ENCODE measurements around the gene DEK. TPM values are rescaled to one million over a fixed set of nuclear protein-coding genes. Genes with fewer than 3 reads are reported as not detected.

Gene DEK
- total RNA-seq, 1 donor from 2014 or later: 39.9 TPM

DNA sequence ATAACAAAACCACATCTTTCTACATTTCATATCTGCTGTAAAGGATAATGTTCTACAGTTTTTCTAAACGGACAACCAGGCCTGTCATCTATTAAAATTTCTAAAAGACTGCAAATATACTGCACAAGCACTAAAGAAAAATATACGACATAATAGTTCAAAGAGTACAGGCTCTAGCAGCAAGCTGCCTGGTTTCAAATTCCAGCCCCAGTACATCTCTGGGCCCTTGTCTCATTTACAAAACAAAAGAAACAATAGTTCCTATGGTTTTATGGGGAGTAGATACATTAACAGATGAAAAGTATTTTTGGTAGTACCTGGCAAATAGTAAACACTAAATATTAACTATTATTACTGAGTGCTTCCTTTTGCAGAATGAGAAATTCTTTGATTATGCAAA lies 24.1 kb downstream of the DEK start:
- H4K20me1 ChIP-seq (ENCODE audit: insufficient read depth, low read length): no peaks in the 10 kb centered on the region
- Mint-ChIP-seq H3K4me3 (ENCODE audit: unreplicated experiment) (no peak overlapping the region), H3K4me1 (ENCODE audit: low read depth, unreplicated experiment) (peaks cover 14% of the 10 kb centered on the region), H3K36me3 (ENCODE audit: low read depth, unreplicated experiment) (peaks cover 19% of the 10 kb centered on the region), H3K27me3 (ENCODE audit: low read depth, unreplicated experiment) (no peaks in the 10 kb centered on the region), H3K9me3 (ENCODE audit: unreplicated experiment) (no peaks in the 10 kb centered on the region), H3K27ac (ENCODE audit: unreplicated experiment) (no peak overlapping the region)
- H3K27ac ChIP-seq (ENCODE audit: low read depth, low read length): no peak overlapping the region
- no peaks in the 10 kb centered on the region for H3K27me3 ChIP-seq (ENCODE audit: insufficient read depth, low read length)
- H3K36me3 ChIP-seq (ENCODE audit: insufficient read depth, low read length): peaks cover 14% of the 10 kb centered on the region
- H3K79me2 ChIP-seq (ENCODE audit: insufficient read depth, low read length): peaks cover 47% of the 10 kb centered on the region
- DNase-seq (ENCODE audit: low read depth): no peak
- no peak overlapping the region for H3K9ac ChIP-seq (ENCODE audit: low read length)
- H3K4me2 ChIP-seq (ENCODE audit: low read length): no peak overlapping the region
- H3K4me1 ChIP-seq (ENCODE audit: insufficient read depth, low read length): peaks cover 10% of the 10 kb centered on the region
- H3K4me3 ChIP-seq (ENCODE audit: insufficient read depth, low read depth, low read length): no peak overlapping the region
- H2AFZ ChIP-seq (ENCODE audit: low read depth, low read length): no peak overlapping the region
- no peak for FAIRE-seq
- TF ChIP-seq EZH2 (IDR thresholded peaks at IDR 0.05; ENCODE audit: insufficient read depth, low read length) (no peak), CTCF (IDR thresholded peaks at IDR 0.05; ENCODE audit: insufficient read depth, low read depth, low read length) (no peak)
- no peaks in the 10 kb centered on the region for H3K9me3 ChIP-seq (ENCODE audit: insufficient read depth, low read depth, low read length)

- peaks cover 27% of the 10 kb centered on the region for H3K36me3 Mint-ChIP-seq (ENCODE audit: low read depth, unreplicated experiment)
- no peak for FAIRE-seq
- no peak for TF ChIP-seq EZH2 (IDR thresholded peaks at IDR 0.05; ENCODE audit: insufficient read depth, low read length)
- TF ChIP-seq CTCF (IDR thresholded peaks at IDR 0.05; ENCODE audit: insufficient read depth, low read depth, low read length): no peak
- Histone ChIP-seq H3K4me1 (ENCODE audit: insufficient read depth, low read length) (peaks cover 4% of the 10 kb centered on the region), H3K27ac (ENCODE audit: low read depth, low read length) (no peak overlapping the region), H2AFZ (ENCODE audit: low read depth, low read length) (no peak overlapping the region), H3K4me2 (ENCODE audit: low read length) (no peak overlapping the region), H3K4me3 (ENCODE audit: insufficient read depth, low read depth, low read length) (no peak overlapping the region), H3K9me3 (ENCODE audit: insufficient read depth, low read depth, low read length) (no peaks in the 10 kb centered on the region), H4K20me1 (ENCODE audit: insufficient read depth, low read length) (peaks cover 4% of the 10 kb centered on the region), H3K36me3 (ENCODE audit: insufficient read depth, low read length) (peaks cover 10% of the 10 kb centered on the region), H3K79me2 (ENCODE audit: insufficient read depth, low read length) (peaks cover 40% of the 10 kb centered on the region), H3K27me3 (ENCODE audit: insufficient read depth, low read length) (no peaks in the 10 kb centered on the region), H3K9ac (ENCODE audit: low read length) (no peak overlapping the region)
- H3K27me3 Mint-ChIP-seq (ENCODE audit: low read depth, unreplicated experiment): no peaks in the 10 kb centered on the region
- no peak for DNase-seq (ENCODE audit: low read depth)
- no peak overlapping the region for H3K4me3 Mint-ChIP-seq (ENCODE audit: unreplicated experiment)
- H3K4me1 Mint-ChIP-seq (ENCODE audit: low read depth, unreplicated experiment): peaks cover 7% of the 10 kb centered on the region
- no peak overlapping the region for H3K27ac Mint-ChIP-seq (ENCODE audit: unreplicated experiment)
- peaks cover 14% of the 10 kb centered on the region for H3K9me3 Mint-ChIP-seq (ENCODE audit: unreplicated experiment)
Measured at GRCh38 chr6:18237167-18237566, 27.2 kb downstream of the DEK start.

- Histone ChIP-seq H3K9me3 (ENCODE audit: insufficient read depth, low read depth, low read length) (no peaks in the 10 kb centered on the region), H3K4me3 (ENCODE audit: insufficient read depth, low read depth, low read length) (no peak overlapping the region), H2AFZ (ENCODE audit: low read depth, low read length) (no peak overlapping the region), H3K4me1 (ENCODE audit: insufficient read depth, low read length) (no peaks in the 10 kb centered on the region), H3K27me3 (ENCODE audit: insufficient read depth, low read length) (no peaks in the 10 kb centered on the region), H3K36me3 (ENCODE audit: insufficient read depth, low read length) (peaks cover 10% of the 10 kb centered on the region), H3K79me2 (ENCODE audit: insufficient read depth, low read length) (peaks cover 35% of the 10 kb centered on the region), H4K20me1 (ENCODE audit: insufficient read depth, low read length) (peaks cover 6% of the 10 kb centered on the region), H3K9ac (ENCODE audit: low read length) (no peak overlapping the region), H3K4me2 (ENCODE audit: low read length) (no peak overlapping the region), H3K27ac (ENCODE audit: low read depth, low read length) (no peak overlapping the region)
- no peaks in the 10 kb centered on the region for H3K27me3 Mint-ChIP-seq (ENCODE audit: low read depth, unreplicated experiment)
- DNase-seq (ENCODE audit: low read depth) (no peak), FAIRE-seq (no peak)
- H3K4me1 Mint-ChIP-seq (ENCODE audit: low read depth, unreplicated experiment): no peaks in the 10 kb centered on the region
- H3K36me3 Mint-ChIP-seq (ENCODE audit: low read depth, unreplicated experiment): peaks cover 40% of the 10 kb centered on the region
- TF ChIP-seq CTCF (IDR thresholded peaks at IDR 0.05; ENCODE audit: insufficient read depth, low read depth, low read length) (no peak), EZH2 (IDR thresholded peaks at IDR 0.05; ENCODE audit: insufficient read depth, low read length) (no peak)
- peaks cover 29% of the 10 kb centered on the region for H3K9me3 Mint-ChIP-seq (ENCODE audit: unreplicated experiment)
- H3K4me3 Mint-ChIP-seq (ENCODE audit: unreplicated experiment): no peak overlapping the region
- no peak overlapping the region for H3K27ac Mint-ChIP-seq (ENCODE audit: unreplicated experiment)
Measured at GRCh38 chr6:18235524-18235923, 28.8 kb downstream of the DEK start.

Measured in astrocyte (in vitro differentiated cells and primary cell).